Measurements from ENCODE around the gene AKAP6.

AKAP6 gene

GRCh38 chr14:32841698-32842097, 512.6 kb downstream of the AKAP6 start:
- Mint-ChIP-seq H3K27ac (no peak overlapping the region), H3K27me3 (ENCODE audit: low read depth) (no peaks in the 10 kb centered on the region), H3K4me3 (no peak overlapping the region), H3K9me3 (no peaks in the 10 kb centered on the region), H3K4me1 (ENCODE audit: low read depth) (no peaks in the 10 kb centered on the region), H3K36me3 (ENCODE audit: low read depth) (no peaks in the 10 kb centered on the region)
- no peak for DNase-seq (ENCODE audit: low spot score)

- Mint-ChIP-seq H3K27me3 (ENCODE audit: low read depth) (no peaks in the 10 kb centered on the region), H3K9me3 (peaks cover 6% of the 10 kb centered on the region), H3K4me3 (no peak overlapping the region), H3K36me3 (ENCODE audit: low read depth) (no peaks in the 10 kb centered on the region), H3K4me1 (ENCODE audit: low read depth) (no peaks in the 10 kb centered on the region), H3K27ac (no peak overlapping the region)
- DNase-seq (ENCODE audit: low spot score), result no peak
These were observed 517.8 kb downstream of the AKAP6 start for GRCh38 chr14:32846821-32847365.

- DNase-seq (ENCODE audit: low spot score), result no peak
- Mint-ChIP-seq H3K9me3 (peaks cover 8% of the 10 kb centered on the region), H3K27ac (no peak overlapping the region), H3K36me3 (ENCODE audit: low read depth) (no peaks in the 10 kb centered on the region), H3K27me3 (ENCODE audit: low read depth) (no peaks in the 10 kb centered on the region), H3K4me3 (no peak overlapping the region), H3K4me1 (ENCODE audit: low read depth) (no peaks in the 10 kb centered on the region)
These were observed 518.8 kb downstream of the AKAP6 start for GRCh38 chr14:32847867-32848266.

GRCh38 chr14:32865827-32866376, 536.8 kb downstream of the AKAP6 start:
- Mint-ChIP-seq H3K36me3 (ENCODE audit: low read depth) (no peaks in the 10 kb centered on the region), H3K4me3 (no peak overlapping the region), H3K27me3 (ENCODE audit: low read depth) (no peaks in the 10 kb centered on the region), H3K4me1 (ENCODE audit: low read depth) (no peaks in the 10 kb centered on the region), H3K27ac (no peak overlapping the region), H3K9me3 (peaks cover 30% of the 10 kb centered on the region)
- DNase-seq (ENCODE audit: low spot score), result no peak

GRCh38 chr14:32883188-32883587, 554.1 kb downstream of the AKAP6 start:
- Mint-ChIP-seq H3K36me3 (ENCODE audit: low read depth) (no peaks in the 10 kb centered on the region), H3K27ac (no peak overlapping the region), H3K9me3 (peaks cover 19% of the 10 kb centered on the region), H3K27me3 (ENCODE audit: low read depth) (no peaks in the 10 kb centered on the region), H3K4me1 (ENCODE audit: low read depth) (no peaks in the 10 kb centered on the region), H3K4me3 (no peak overlapping the region)
- DNase-seq (ENCODE audit: low spot score), result no peak
